GM12878 (cell line): ENCODE measurements around the gene CCL15.

Experiments
- CTCF ChIP-seq, 3 experiments: IDR thresholded peaks in 2 of 3; conservative IDR thresholded peaks in 1 of 3; 2 replicates each; pipeline ENCODE4 v1.5.1; 2011; ENCODE audit warnings: low read depth in 3 of 3, low read length in 3 of 3, mild to moderate bottlenecking in 3 of 3, control low read depth in 2 of 3, moderate library complexity in 2 of 3, inconsistent platforms in 1 of 3, mixed read lengths in 1 of 3; ENCODE audit not compliant: control insufficient read depth in 2 of 3, insufficient read depth in 1 of 3; ENCODE audit errors: extremely low read depth in 1 of 3
- EZH2 ChIP-seq: IDR thresholded peaks from 2 replicates; pipeline ENCODE4 v1.6.1; 2012; ENCODE audit warnings: low read depth, mild to moderate bottlenecking, control low read depth, inconsistent platforms, low read length, borderline replicate concordance; ENCODE audit not compliant: control insufficient read depth
- MEF2A ChIP-seq: IDR thresholded peaks from 2 replicates; pipeline ENCODE4 v1.6.1; 2011; ENCODE audit warnings: low read depth, mild to moderate bottlenecking, low read length, moderate library complexity; ENCODE audit not compliant: insufficient read depth
- REST ChIP-seq: IDR thresholded peaks from 2 replicates; pipeline ENCODE4 v1.6.1; 2012; ENCODE audit warnings: mild to moderate bottlenecking, low read depth, low read length
- SIN3A ChIP-seq: IDR thresholded peaks from 2 replicates; pipeline ENCODE4 v1.6.1; 2012; ENCODE audit warnings: low read depth, low read length, improper control_type of control experiment
- SMAD1 ChIP-seq: fragments of 450-650 bp; IDR thresholded peaks from 2 replicates; pipeline ENCODE4 v1.6.1; 2018; ENCODE audit warnings: mild to moderate bottlenecking, low read depth; ENCODE audit not compliant: partially characterized antibody
- SP1 ChIP-seq: IDR thresholded peaks from one replicate; pipeline ENCODE4 v1.6.1; 2011; ENCODE audit warnings: low read depth, low read length
- TARDBP ChIP-seq: IDR thresholded peaks from 2 replicates; pipeline ENCODE4 v1.6.1; 2016; ENCODE audit warnings: borderline replicate concordance
- TF ChIP-seq, protein P1 (sequence below): IDR thresholded peaks from 2 replicates; pipeline ENCODE4 v1.6.1; 2012; ENCODE audit warnings: low read depth, low read length, improper control_type of control experiment

- TF ChIP-seq SMAD1 (no peak), CTCF (IDR thresholded peaks at IDR 0.05 in 2 of 3, conservative IDR thresholded peaks at IDR 0.05 in 1 of 3; ENCODE audit: control insufficient read depth in 2 of 3, extremely low read depth in 1 of 3, insufficient read depth in 1 of 3, low read depth in 3 of 3, low read length in 3 of 3) (no peak), SIN3A (no peak), MEF2A (no peak), EZH2 (no peak), SP1 (no peak), TARDBP (no peak), REST (no peak)
- TF ChIP-seq, protein P1, sequence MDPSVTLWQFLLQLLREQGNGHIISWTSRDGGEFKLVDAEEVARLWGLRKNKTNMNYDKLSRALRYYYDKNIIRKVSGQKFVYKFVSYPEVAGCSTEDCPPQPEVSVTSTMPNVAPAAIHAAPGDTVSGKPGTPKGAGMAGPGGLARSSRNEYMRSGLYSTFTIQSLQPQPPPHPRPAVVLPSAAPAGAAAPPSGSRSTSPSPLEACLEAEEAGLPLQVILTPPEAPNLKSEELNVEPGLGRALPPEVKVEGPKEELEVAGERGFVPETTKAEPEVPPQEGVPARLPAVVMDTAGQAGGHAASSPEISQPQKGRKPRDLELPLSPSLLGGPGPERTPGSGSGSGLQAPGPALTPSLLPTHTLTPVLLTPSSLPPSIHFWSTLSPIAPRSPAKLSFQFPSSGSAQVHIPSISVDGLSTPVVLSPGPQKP, result no peak
Observed at GRCh38 chr17:35986643-35987042, 14.7 kb downstream of the CCL15 start, which contains the start of gene CCL14.
